Measurements from ENCODE around the gene RAMP1. TPM values are rescaled to one million over a fixed set of nuclear protein-coding genes. Genes with fewer than 3 reads are reported as not detected.
A peak's percentile ranks its signal among the peaks of the same experiment; 100 is the strongest.

Gene RAMP1
- total RNA-seq, 1 experiment from 2014 or later, result 0.63 TPM

DNA sequence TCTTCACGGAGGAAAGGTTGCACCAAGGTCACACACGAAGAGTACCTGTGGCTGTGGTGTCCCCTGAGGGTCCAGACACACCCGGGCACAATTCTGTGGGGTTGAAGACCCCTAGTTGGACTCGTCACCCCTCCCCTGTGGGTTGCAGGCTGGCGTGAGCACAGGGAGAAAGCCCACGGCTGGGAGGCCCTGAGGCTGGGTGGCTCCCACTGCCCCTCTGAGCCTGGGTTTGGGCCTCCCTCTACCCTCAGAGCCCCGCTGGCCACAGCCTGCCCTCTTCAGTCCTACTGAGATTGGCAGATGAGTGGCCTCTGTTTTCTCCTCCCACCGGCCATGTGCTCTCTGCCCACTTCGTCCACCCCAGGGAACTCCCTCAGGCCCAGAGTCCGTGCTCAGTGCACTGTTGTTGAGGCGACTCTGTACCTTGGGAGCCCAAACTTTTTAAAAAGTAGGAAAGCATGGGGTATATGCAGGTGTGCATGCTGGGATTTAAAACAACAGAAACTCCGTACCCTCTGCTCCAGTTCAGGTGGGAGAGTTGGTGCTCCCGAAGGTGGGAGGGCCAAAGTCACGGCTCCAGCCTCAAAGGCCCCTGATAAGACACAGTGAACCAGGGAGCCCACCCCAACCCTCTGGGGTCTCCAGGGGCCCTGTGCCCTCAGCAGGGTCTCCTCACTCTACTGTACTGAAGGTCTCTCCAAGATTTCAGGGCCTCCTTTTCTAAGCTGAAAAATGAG, 19.1 kb downstream of the RAMP1 start:
- H2AK5ac ChIP-seq (ENCODE audit: insufficient read length, low read length), result no peak overlapping the region
- H4K8ac ChIP-seq (replicated peaks; ENCODE audit: insufficient read length, low read depth, low read length), result no peak overlapping the region
- no peak overlapping the region for H2BK5ac ChIP-seq (ENCODE audit: insufficient read length, low read length)
- Mint-ChIP-seq H3K4me1 (peaks cover 8 to 9% of the 10 kb centered on the region in 2 experiments), H3K4me3 (no peak overlapping the region; a peak in 1 of 5 replicates), H3K27me3 (ENCODE audit: low read depth) (peaks cover 2% of the 10 kb centered on the region), H3K27ac (peak overlapping the region in 2 of 3 experiments; percentile 6 to 68; a peak in 2 of 7 replicates), H3K9me3 (no peaks in the 10 kb centered on the region), H3K36me3 (ENCODE audit: insufficient read depth in 1 of 3, low read depth in 3 of 3) (no peaks in the 10 kb centered on the region)
- H3K23me2 ChIP-seq (ENCODE audit: insufficient read length, low read depth, low read length, poor library complexity, severe bottlenecking), result no peaks in the 10 kb centered on the region
- H3K9me3 ChIP-seq (ENCODE audit: control insufficient read depth, low read depth, low read length), result no peaks in the 10 kb centered on the region
- H3K79me2 ChIP-seq (ENCODE audit: insufficient read depth, low read length), result no peaks in the 10 kb centered on the region
- no peak overlapping the region for H3K4ac ChIP-seq (ENCODE audit: low read depth, low read length)
- H2BK20ac ChIP-seq (ENCODE audit: low read depth, low read length, poor library complexity, severe bottlenecking), result no peak overlapping the region
- no peak for DNase-seq
- H4K5ac ChIP-seq (ENCODE audit: insufficient read length, low read depth, low read length), result no peak overlapping the region
- no peak overlapping the region for H2BK120ac ChIP-seq (ENCODE audit: low read depth, low read length, poor library complexity, severe bottlenecking)
- no peaks in the 10 kb centered on the region for H3K79me1 ChIP-seq (ENCODE audit: insufficient read depth, low read depth, low read length, poor library complexity, severe bottlenecking)
- H3K9ac ChIP-seq (ENCODE audit: extremely low read depth, insufficient read length, low read length), result no peak overlapping the region
- no peaks in the 10 kb centered on the region; the same call in 1 of the 2 replicates for H3K4me1 ChIP-seq (ENCODE audit: insufficient read depth, low read length)
- no peak overlapping the region for H2BK12ac ChIP-seq (ENCODE audit: insufficient read length, low read depth, low read length)
- no peaks in the 10 kb centered on the region for H3K27me3 ChIP-seq (ENCODE audit: insufficient read depth, low read length)
- H2AFZ ChIP-seq (ENCODE audit: low read length), result no peak overlapping the region
- H3K23ac ChIP-seq (ENCODE audit: insufficient read length, low read depth, low read length), result no peak overlapping the region
- H3K4me2 ChIP-seq (ENCODE audit: insufficient read depth, insufficient read length, low read length), result no peak overlapping the region
- WGBS (ENCODE audit: extremely low coverage, insufficient read length, low lambda C conversion rate), result no CpG with 5 or more reads among the region's 14 CpGs
- no peak overlapping the region for H2BK15ac ChIP-seq (ENCODE audit: low read depth, low read length)
- no peak overlapping the region for H3T11ph ChIP-seq (ENCODE audit: low read length)
- no peaks in the 10 kb centered on the region for H4K20me1 ChIP-seq (ENCODE audit: control insufficient read depth, insufficient read depth, insufficient read length)
- no peak overlapping the region for H3K27ac ChIP-seq (ENCODE audit: insufficient read length, low read depth, low read length)
- H4K91ac ChIP-seq (ENCODE audit: insufficient read length, low read depth, low read length), result no peak overlapping the region
- H3K56ac ChIP-seq (ENCODE audit: insufficient read length, low read depth, low read length), result no peak overlapping the region
- H3K14ac ChIP-seq (ENCODE audit: insufficient read depth, low read length), result peak overlapping the region; percentile 8; the same call in 1 of the 2 replicates
- H3K18ac ChIP-seq (ENCODE audit: insufficient read length, low read depth, low read length), result no peak overlapping the region
- TF ChIP-seq, protein P1, sequence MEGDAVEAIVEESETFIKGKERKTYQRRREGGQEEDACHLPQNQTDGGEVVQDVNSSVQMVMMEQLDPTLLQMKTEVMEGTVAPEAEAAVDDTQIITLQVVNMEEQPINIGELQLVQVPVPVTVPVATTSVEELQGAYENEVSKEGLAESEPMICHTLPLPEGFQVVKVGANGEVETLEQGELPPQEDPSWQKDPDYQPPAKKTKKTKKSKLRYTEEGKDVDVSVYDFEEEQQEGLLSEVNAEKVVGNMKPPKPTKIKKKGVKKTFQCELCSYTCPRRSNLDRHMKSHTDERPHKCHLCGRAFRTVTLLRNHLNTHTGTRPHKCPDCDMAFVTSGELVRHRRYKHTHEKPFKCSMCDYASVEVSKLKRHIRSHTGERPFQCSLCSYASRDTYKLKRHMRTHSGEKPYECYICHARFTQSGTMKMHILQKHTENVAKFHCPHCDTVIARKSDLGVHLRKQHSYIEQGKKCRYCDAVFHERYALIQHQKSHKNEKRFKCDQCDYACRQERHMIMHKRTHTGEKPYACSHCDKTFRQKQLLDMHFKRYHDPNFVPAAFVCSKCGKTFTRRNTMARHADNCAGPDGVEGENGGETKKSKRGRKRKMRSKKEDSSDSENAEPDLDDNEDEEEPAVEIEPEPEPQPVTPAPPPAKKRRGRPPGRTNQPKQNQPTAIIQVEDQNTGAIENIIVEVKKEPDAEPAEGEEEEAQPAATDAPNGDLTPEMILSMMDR (conservative IDR thresholded peaks at IDR 0.05), result no peak

Data from H9 (cell line).